HepG2 (cell line): ENCODE data around the gene GPR148.

Experiments used
- CTCF ChIP-seq: sonication (generic); formaldehyde crosslinking; IDR thresholded peaks from 2 replicates; pipeline ENCODE4 v1.5.0; 2020; ENCODE audit warnings: mild to moderate bottlenecking, missing genetic modification reagents, moderate library complexity
- EP300 ChIP-seq, 3 experiments: sonication (generic) in 1 of 3; formaldehyde crosslinking in 1 of 3; IDR thresholded peaks; 2 replicates each; pipeline versions ENCODE4 v1.5.1 to v1.6.1; 2011 to 2020; ENCODE audit warnings: low read depth in 2 of 3, low read length in 2 of 3, borderline replicate concordance in 1 of 3, improper control_type of control experiment in 1 of 3, mild to moderate bottlenecking in 1 of 3, missing genetic modification reagents in 1 of 3, moderate library complexity in 1 of 3
- MXD1 ChIP-seq: sonication (generic); formaldehyde crosslinking; IDR thresholded peaks from 2 replicates; pipeline ENCODE4 v1.4.0; 2020; ENCODE audit warnings: mild to moderate bottlenecking, missing genetic modification reagents
- NCOA1 ChIP-seq: sonication (generic); formaldehyde crosslinking; IDR thresholded peaks from 2 replicates; pipeline ENCODE4 v1.9.0; 2021; ENCODE audit warnings: missing genetic modification reagents
- PHF8 ChIP-seq: sonication (generic); formaldehyde crosslinking; IDR thresholded peaks from 2 replicates; pipeline ENCODE4 v1.5.0; 2020; ENCODE audit warnings: missing genetic modification reagents
- SOX6 ChIP-seq, 2 experiments: fragments of 450-650 bp in 1 of 2; sonication (generic) in 1 of 2; formaldehyde crosslinking in 1 of 2; IDR thresholded peaks; 2 replicates each; pipeline versions ENCODE4 v1.4.0 to v1.6.1; 2017 to 2020; ENCODE audit warnings: antibody characterized with exemption in 1 of 2, mild to moderate bottlenecking in 1 of 2, missing genetic modification reagents in 1 of 2
- ZNF317 ChIP-seq: sonication (generic); formaldehyde crosslinking; IDR thresholded peaks from 2 replicates; pipeline ENCODE4 v1.5.0; 2020; ENCODE audit warnings: mild to moderate bottlenecking, missing genetic modification reagents

- TF ChIP-seq EP300 (IDR thresholded peaks at IDR 0.05; ENCODE audit: low read depth in 2 of 2, low read length in 2 of 2) (no peak), EP300 (CRISPR knock-in tag; IDR thresholded peaks at IDR 0.05; ENCODE audit: borderline replicate concordance) (no peak), CTCF (CRISPR knock-in tag) (no peak), ZNF317 (CRISPR knock-in tag) (no peak), SOX6 (IDR thresholded peaks at IDR 0.05) (no peak), SOX6 (CRISPR knock-in tag; IDR thresholded peaks at IDR 0.05) (no peak), NCOA1 (CRISPR knock-in tag) (no peak), PHF8 (no peak), MXD1 (no peak)
Measured at GRCh38 chr2:130720528-130720927, 8.3 kb upstream of the GPR148 start.
